Trophoblast cell (in vitro differentiated cells and primary cell): ENCODE data around the gene TUBB1.

Experiments used
- DNase-seq, 2 donors: peaks; one replicate each; pipeline ENCODE4 v3.0.0-alpha.2; 2016
- H2AFZ ChIP-seq: 2 replicates; pipeline ENCODE4 v1.6.1; 2013; ENCODE audit warnings: low read length, moderate library complexity, mild to moderate bottlenecking; ENCODE audit not compliant: insufficient read depth, poor library complexity
- H2AK5ac ChIP-seq: 2 replicates; pipeline ENCODE4 v1.6.1; 2013; ENCODE audit warnings: mild to moderate bottlenecking, low read length
- H2BK120ac ChIP-seq: 2 replicates; pipeline ENCODE4 v1.6.1; 2013; ENCODE audit warnings: low read length, mild to moderate bottlenecking, moderate library complexity; ENCODE audit not compliant: insufficient read depth, poor library complexity
- H2BK12ac ChIP-seq: 2 replicates; pipeline ENCODE4 v1.6.1; 2013; ENCODE audit warnings: mild to moderate bottlenecking, low read length, moderate library complexity
- H2BK5ac ChIP-seq: 2 replicates; pipeline ENCODE4 v1.6.1; 2013; ENCODE audit warnings: low read length, low read depth, moderate library complexity, mild to moderate bottlenecking; ENCODE audit not compliant: poor library complexity
- H3K14ac ChIP-seq: 2 replicates; pipeline ENCODE4 v1.6.1; 2013; ENCODE audit warnings: mild to moderate bottlenecking, low read length
- H3K18ac ChIP-seq: 2 replicates; pipeline ENCODE4 v1.6.1; 2013; ENCODE audit warnings: mild to moderate bottlenecking, low read length
- H3K23ac ChIP-seq: 2 replicates; pipeline ENCODE4 v1.6.1; 2013; ENCODE audit warnings: low read length
- H3K27ac ChIP-seq: 2 replicates; pipeline ENCODE4 v1.5.1; 2013; ENCODE audit warnings: low read depth, mild to moderate bottlenecking, inconsistent platforms, low read length, moderate library complexity
- H3K27me3 ChIP-seq: 2 replicates; pipeline ENCODE4 v1.6.1; 2013; ENCODE audit warnings: inconsistent platforms, mild to moderate bottlenecking, low read length, moderate library complexity; ENCODE audit not compliant: insufficient read depth
- H3K36me3 ChIP-seq, 2 experiments: 1 replicate in 1 of 2; 2 replicates in 1 of 2; pipeline ENCODE4 v1.6.1; 2013; ENCODE audit warnings: low read length in 2 of 2, mild to moderate bottlenecking in 2 of 2, moderate library complexity in 1 of 2; ENCODE audit not compliant: insufficient read depth in 2 of 2, control insufficient read depth in 1 of 2
- H3K4ac ChIP-seq: 2 replicates; pipeline ENCODE4 v1.6.1; 2013; ENCODE audit warnings: low read depth, mild to moderate bottlenecking, low read length, moderate library complexity
- H3K4me1 ChIP-seq, 2 experiments: 1 replicate in 1 of 2; 2 replicates in 1 of 2; pipeline ENCODE4 v1.6.1; 2013; ENCODE audit warnings: low read length in 2 of 2, mild to moderate bottlenecking in 2 of 2, moderate library complexity in 1 of 2; ENCODE audit not compliant: insufficient read depth in 2 of 2, control insufficient read depth in 1 of 2
- H3K4me2 ChIP-seq: 2 replicates; pipeline ENCODE4 v1.6.1; 2013; ENCODE audit warnings: inconsistent platforms, mild to moderate bottlenecking, low read length, moderate library complexity
- H3K4me3 ChIP-seq: 2 replicates; pipeline ENCODE4 v1.5.1; 2013; ENCODE audit warnings: mild to moderate bottlenecking, low read depth, low read length, inconsistent platforms
- H3K79me1 ChIP-seq: one replicate; pipeline ENCODE4 v1.6.1; 2013; ENCODE audit warnings: low read length
- H3K79me2 ChIP-seq: 2 replicates; pipeline ENCODE4 v1.6.1; 2013; ENCODE audit warnings: low read length, mild to moderate bottlenecking; ENCODE audit not compliant: control insufficient read depth, insufficient read depth, poor library complexity
- H3K9ac ChIP-seq: 2 replicates; pipeline ENCODE4 v1.6.1; 2013; ENCODE audit warnings: mild to moderate bottlenecking, low read length
- H3K9me3 ChIP-seq: 2 replicates; pipeline ENCODE4 v1.6.1; 2013; ENCODE audit warnings: low read depth, mild to moderate bottlenecking, control low read depth, inconsistent platforms, low read length; ENCODE audit not compliant: insufficient read depth
- H4K12ac ChIP-seq: 2 replicates; pipeline ENCODE4 v1.6.1; 2013; ENCODE audit warnings: low read depth, mild to moderate bottlenecking, low read length, moderate library complexity
- H4K8ac ChIP-seq: 2 replicates; pipeline ENCODE4 v1.6.1; 2013; ENCODE audit warnings: low read depth, mild to moderate bottlenecking, low read length, moderate library complexity
- H4K91ac ChIP-seq: one replicate; pipeline ENCODE4 v1.6.1; 2013; ENCODE audit warnings: low read depth, mild to moderate bottlenecking, low read length, moderate library complexity
- WGBS: extraction: QIAGEN DNeasy Blood & Tissue Kit; methylation state at CpG from one replicate; pipeline ENCODE4 v1.1.7; 2013; ENCODE audit warnings: missing lambda C conversion rate; ENCODE audit not compliant: insufficient read length, insufficient coverage; ENCODE audit errors: extremely low coverage; 5-methylcytosine and 5-hydroxymethylcytosine counted together

TUBB1 gene

GRCh38 chr20:58973179-58973578, 46.0 kb upstream of the TUBB1 start:
- WGBS: no CpG with 5 or more reads among the region's 4 CpGs

GRCh38 chr20:58973866-58974265, 45.4 kb upstream of the TUBB1 start:
- Histone ChIP-seq H3K18ac (no peak overlapping the region), H2BK5ac (no peak overlapping the region), H3K4me1 (no peaks in the 10 kb centered on the region), H3K36me3 (no peaks in the 10 kb centered on the region), H4K12ac (no peak overlapping the region), H2BK12ac (no peak overlapping the region), H2BK120ac (no peak overlapping the region), H3K4me2 (no peak overlapping the region), H2AK5ac (no peak overlapping the region), H3K14ac (no peak overlapping the region), H4K91ac (no peak overlapping the region), H3K4ac (no peak overlapping the region), H3K9ac (no peak overlapping the region), H3K4me3 (no peak overlapping the region), H3K27ac (no peak overlapping the region), H3K9me3 (peaks cover 2% of the 10 kb centered on the region), H2AFZ (no peak overlapping the region), H3K27me3 (no peaks in the 10 kb centered on the region), H3K79me2 (no peaks in the 10 kb centered on the region), H3K79me1 (no peaks in the 10 kb centered on the region), H4K8ac (no peak overlapping the region), H3K23ac (no peak overlapping the region)
- WGBS: 100% methylated on average over 1 of the region's 3 CpGs
- no peak for DNase-seq

More at GRCh38 chr20:58973179-58973578, 46.0 kb upstream of the TUBB1 start:
- no peak overlapping the region for H4K91ac ChIP-seq
- H3K36me3 ChIP-seq: no peaks in the 10 kb centered on the region
- no peak overlapping the region for H3K18ac ChIP-seq
- H3K9me3 ChIP-seq: peaks cover under 1% of the 10 kb centered on the region
- no peak overlapping the region for H2BK12ac ChIP-seq
- no peak overlapping the region for H4K12ac ChIP-seq
- H3K23ac ChIP-seq: no peak overlapping the region
- H3K79me2 ChIP-seq: no peaks in the 10 kb centered on the region
- no peak overlapping the region for H3K4me3 ChIP-seq
- H2AK5ac ChIP-seq: no peak overlapping the region
- H3K79me1 ChIP-seq: no peaks in the 10 kb centered on the region
- no peak overlapping the region for H3K27ac ChIP-seq
- no peaks in the 10 kb centered on the region for H3K27me3 ChIP-seq
- no peak overlapping the region for H3K9ac ChIP-seq
- no peak overlapping the region for H3K14ac ChIP-seq
- no peak overlapping the region for H2BK120ac ChIP-seq
- no peak overlapping the region for H4K8ac ChIP-seq
- no peak overlapping the region for H2BK5ac ChIP-seq
- H3K4me1 ChIP-seq: no peaks in the 10 kb centered on the region
- H3K4ac ChIP-seq: no peak overlapping the region
- no peak overlapping the region for H2AFZ ChIP-seq
- no peak overlapping the region for H3K4me2 ChIP-seq
- no peak for DNase-seq

- H3K4me2 ChIP-seq: no peak overlapping the region
- H3K9me3 ChIP-seq: peaks cover 2% of the 10 kb centered on the region
- no peak overlapping the region for H3K4ac ChIP-seq
- H3K27me3 ChIP-seq: no peaks in the 10 kb centered on the region
- H2AK5ac ChIP-seq: no peak overlapping the region
- H3K79me2 ChIP-seq: no peaks in the 10 kb centered on the region
- no peak overlapping the region for H2BK5ac ChIP-seq
- no peak overlapping the region for H2AFZ ChIP-seq
- no peak overlapping the region for H4K91ac ChIP-seq
- H3K4me1 ChIP-seq: no peaks in the 10 kb centered on the region
- H3K36me3 ChIP-seq: no peaks in the 10 kb centered on the region
- H3K79me1 ChIP-seq: no peaks in the 10 kb centered on the region
- H3K9ac ChIP-seq: no peak overlapping the region
- no peak overlapping the region for H4K8ac ChIP-seq
- no peak overlapping the region for H3K27ac ChIP-seq
- H3K18ac ChIP-seq: no peak overlapping the region
- no peak overlapping the region for H3K14ac ChIP-seq
- DNase-seq: no peak
- no peak overlapping the region for H4K12ac ChIP-seq
- H3K23ac ChIP-seq: no peak overlapping the region
- no peak overlapping the region for H3K4me3 ChIP-seq
- no peak overlapping the region for H2BK12ac ChIP-seq
- WGBS: no CpG with 5 or more reads among the region's 1 CpG
- H2BK120ac ChIP-seq: no peak overlapping the region
Observed at GRCh38 chr20:58975353-58975752, 43.9 kb upstream of the TUBB1 start.

- Histone ChIP-seq H3K4me1 (no peaks in the 10 kb centered on the region), H3K9me3 (peaks cover 2% of the 10 kb centered on the region), H3K27ac (no peak overlapping the region), H4K91ac (no peak overlapping the region), H3K4ac (no peak overlapping the region), H3K79me1 (peaks cover 4% of the 10 kb centered on the region), H2BK120ac (no peak overlapping the region), H4K8ac (no peak overlapping the region), H3K9ac (no peak overlapping the region), H2BK12ac (no peak overlapping the region), H2AFZ (no peak overlapping the region), H3K23ac (no peak overlapping the region), H3K79me2 (peaks cover under 1% of the 10 kb centered on the region), H3K18ac (no peak overlapping the region), H2AK5ac (no peak overlapping the region), H3K27me3 (no peaks in the 10 kb centered on the region), H4K12ac (no peak overlapping the region), H3K36me3 (no peaks in the 10 kb centered on the region), H2BK5ac (no peak overlapping the region), H3K14ac (no peak overlapping the region), H3K4me3 (no peak overlapping the region), H3K4me2 (no peak overlapping the region)
- WGBS: no CpG with 5 or more reads among the region's 3 CpGs
- DNase-seq: no peak
Observed at GRCh38 chr20:58976061-58976730, 43.0 kb upstream of the TUBB1 start.
